T-helper 22 cell (primary cell): Measurements from ENCODE around the gene OMD.
"Not testable (repeated sequence)": the region's sequence is repeated elsewhere in the genome, so short reads cannot be mapped to it uniquely, and the experiment has no call there.

Experiments
- DNase-seq: peaks from one replicate; pipeline ENCODE4 v3.0.0-alpha.2; 2020; ENCODE audit warnings: low read depth

The OMD gene

DNA sequence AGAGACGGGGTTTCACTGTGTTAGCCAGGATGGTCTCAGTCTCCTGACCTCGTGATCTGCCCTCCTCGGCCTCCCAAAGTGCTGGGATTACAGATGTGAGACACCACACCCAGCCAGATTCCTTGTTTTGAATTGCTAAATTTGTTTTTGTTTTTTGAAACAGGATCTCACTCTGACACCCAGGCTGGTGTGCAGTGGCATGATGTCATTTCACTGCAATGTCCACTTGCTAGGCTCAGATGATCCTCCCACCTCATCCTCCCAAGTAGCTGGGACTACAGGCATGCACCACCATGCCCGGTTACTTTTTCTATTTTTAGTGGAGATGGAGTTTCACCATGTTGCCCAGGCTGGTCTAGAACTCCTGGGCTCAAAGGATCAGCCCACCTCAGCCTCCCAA, 13.1 kb downstream of the OMD start:
- not testable (repeated sequence) for DNase-seq

DNA sequence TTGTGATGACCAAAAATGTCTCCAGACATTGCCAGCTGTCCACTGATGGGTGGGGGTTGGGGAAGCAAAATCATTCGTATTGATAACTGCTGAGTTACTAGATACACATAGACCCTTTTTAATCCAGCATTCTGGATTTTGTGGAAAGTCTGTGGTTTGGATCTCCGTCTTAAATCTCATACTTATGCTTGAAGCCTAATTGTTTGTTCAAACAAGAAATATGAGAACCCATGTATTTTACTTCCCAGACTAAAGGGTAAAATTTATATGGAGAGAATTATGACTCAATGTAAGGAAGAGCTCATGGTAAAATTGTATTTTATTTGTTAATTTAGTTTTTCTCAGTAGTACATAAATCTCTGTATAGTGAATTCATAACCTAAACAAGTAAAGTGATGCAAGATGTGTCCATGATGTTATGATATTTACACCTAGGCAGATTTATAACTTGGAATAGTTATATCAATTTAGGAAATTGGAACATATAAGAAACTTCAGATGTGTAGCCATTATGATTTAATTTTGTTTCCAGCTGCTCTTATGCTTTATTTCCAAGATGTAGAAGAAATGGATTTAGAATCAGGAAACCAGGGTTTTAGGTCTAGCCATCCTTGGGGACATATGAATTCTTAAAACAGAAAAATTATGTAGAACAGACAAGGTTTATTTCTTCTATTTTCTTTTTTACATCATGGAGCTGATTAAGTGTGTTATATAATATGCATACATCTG, 15.4 kb downstream of the OMD start:
- DNase-seq, result no peak

DNA sequence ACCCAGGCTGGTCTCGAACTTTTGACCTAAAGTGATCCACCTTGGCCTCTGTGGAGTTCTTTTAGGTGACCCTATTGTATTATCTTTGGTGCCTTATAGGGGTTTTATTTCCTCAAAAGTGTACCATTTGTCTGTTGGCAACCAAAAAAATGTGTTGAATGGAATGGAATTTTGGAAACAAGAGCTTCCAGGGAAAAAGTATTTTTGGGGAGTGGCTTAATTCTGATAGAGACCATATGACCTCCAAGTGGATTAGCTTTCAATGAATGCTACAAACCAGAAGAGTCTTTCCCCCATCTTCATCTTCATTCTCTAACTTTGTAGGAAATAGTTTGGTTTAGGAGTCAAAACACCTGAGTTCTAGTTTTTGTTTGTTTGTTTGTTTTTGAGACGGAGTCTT, 16.5 kb downstream of the OMD start:
- DNase-seq, result no peak

DNA sequence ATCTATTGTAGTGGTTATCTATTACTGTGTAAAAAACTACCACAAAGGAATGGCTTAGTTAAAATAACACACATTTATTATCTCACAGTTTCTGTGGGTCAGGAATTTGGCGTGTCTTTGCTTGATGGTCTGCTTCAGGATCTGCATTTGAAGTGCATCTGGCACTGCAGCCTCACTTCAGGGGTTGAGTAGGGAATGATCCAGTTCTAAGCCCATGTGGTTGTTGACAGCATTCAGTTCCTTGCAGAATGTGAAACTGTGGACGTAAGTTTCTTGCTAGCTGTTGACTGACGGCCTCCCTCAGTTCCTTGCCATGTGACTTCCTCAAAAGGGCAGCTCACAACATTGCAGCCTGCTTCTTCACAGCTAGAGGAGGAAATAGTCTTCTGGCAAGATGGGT, 17.8 kb downstream of the OMD start:
- peak; percentile 0 for DNase-seq

DNA sequence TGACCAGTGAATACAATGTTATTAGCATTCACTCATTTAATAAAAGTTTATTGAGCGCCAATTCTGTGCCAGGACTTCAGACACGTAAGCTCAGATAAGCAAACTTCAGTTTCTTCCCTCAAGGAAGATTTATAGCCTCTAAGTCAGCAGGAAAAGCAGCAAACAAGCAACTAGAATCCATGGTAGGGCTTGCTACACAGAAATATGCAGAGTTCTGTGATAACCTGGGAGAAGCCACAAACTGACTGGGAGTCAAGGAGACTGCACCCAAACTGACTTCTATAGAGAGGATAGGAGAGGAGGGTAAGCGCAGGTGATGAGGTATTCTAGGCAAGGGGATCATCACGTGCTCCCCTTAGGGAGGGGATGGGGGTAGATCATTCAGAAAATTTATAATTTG, 18.5 kb downstream of the OMD start:
- no peak for DNase-seq

DNA sequence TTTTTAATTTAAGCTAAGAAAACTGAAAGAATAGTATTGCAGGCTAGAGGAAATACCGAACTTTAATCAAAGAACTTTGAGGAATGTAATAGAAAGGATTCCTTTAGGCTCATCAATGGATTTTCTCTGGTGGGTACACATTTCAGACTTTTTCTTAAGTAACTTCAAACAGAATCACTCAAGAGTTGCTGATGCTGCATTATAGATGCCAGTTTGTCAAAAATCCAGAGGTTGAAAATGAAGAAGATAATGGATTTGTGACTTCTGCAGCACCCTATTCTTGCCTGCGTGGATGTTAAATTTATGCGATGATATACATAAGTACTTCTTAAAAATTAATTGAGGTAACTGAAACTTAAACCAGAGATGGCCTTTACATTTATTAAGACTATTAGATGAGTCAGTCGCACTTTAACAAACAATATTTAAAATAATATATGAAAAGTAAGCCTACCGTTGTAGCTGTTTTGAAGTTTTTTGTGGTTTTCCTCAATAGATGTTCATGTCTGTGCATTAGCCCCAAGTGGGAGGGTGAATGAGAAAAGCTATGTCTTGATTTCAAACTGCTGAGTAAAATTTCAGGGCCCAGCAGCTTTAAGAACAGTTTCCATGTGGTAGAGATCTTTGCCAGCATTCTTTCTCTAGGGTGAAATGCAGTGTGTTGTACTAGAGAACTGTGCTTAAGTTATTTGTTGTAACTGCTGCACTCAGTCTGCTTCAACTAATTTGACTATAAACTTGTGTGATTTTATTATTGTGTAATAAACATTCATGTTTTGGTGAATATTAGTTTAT, 20.0 kb downstream of the OMD start, which contains the start of gene OGN:
Gene OGN (minus strand): TSS at position 537 of the 795 bp plus-strand sequence. CDS start 1,171 bp downstream, outside the sequence.
- no peak for DNase-seq

DNA sequence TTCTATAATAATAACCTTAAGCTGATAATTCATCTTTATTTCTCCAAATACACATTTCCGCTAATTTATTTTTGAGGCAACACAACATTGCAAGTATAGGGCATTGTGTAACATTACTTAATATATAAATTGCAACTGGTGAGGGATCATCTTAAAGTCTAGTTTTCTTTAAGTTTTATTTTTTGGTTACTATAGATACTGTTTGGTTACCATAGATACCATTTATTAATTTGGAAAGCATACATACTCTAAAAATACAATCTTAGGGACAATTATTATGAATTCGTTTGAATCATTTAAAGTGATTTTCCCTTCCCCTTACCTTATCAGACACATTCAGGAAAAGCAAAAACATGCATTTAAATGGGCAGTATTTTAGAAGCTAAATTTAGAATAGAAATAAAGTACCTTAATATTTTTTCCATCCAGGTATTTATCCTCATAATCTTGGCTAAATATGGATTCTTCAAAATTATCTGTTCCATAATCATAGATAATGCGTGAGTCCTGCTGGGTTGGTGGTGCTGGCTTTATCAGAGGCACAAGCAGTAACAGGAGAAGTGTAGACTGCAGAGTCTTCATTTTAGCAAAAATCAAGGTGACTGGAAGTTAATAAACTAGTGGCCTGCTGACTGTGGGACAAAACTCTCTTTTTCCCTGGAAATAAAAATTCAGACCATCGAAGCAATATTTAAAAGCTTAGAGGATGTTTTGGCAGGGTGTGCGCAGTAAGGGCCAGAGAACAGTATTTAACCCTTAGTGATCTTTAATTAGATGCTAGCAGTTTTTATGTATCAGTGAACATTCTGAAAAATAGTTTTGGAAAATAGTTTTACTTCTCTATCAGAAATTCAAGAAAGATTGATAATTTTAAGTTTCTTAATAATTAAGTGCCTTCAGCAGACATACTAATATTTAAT, 21.2 kb downstream of the OMD start:
- no peak for DNase-seq

DNA sequence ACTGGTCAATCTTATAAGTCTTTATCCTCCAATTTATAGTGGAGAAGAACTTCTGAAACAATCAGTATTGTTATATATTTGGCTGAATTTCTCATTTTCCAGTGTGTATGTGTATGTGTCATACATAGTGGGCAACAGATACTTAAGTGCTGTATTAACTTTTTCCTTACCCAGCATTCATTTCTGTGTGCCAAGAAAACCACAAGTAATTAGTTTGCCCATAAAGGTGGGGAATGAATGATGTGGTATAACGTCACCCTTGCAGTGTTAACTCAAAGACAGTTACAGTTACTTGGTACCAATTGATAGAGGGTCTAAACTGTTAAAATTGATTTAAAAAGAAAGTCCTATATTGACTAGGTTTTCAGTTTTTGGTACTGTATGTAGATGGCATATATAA, 21.9 kb downstream of the OMD start:
- DNase-seq, result no peak

DNA sequence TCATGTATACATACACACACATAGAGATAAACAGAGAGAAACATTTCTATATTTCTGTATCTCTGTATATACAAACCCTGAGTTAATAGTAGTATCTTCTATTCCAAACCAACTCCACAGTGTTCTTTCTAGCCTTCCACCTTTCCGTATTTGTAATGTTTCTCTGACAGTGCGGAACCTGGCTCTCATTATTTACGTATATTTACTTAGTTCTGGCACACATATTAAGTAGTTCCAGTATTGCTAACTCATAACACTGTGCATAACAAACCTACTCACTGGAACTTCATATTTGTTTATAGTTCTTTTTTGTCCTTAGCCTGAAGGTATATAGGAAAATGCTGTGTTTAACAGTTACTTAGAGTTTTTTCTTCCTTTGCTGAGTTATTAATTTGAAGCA, 26.4 kb downstream of the OMD start:
- no peak for DNase-seq

DNA sequence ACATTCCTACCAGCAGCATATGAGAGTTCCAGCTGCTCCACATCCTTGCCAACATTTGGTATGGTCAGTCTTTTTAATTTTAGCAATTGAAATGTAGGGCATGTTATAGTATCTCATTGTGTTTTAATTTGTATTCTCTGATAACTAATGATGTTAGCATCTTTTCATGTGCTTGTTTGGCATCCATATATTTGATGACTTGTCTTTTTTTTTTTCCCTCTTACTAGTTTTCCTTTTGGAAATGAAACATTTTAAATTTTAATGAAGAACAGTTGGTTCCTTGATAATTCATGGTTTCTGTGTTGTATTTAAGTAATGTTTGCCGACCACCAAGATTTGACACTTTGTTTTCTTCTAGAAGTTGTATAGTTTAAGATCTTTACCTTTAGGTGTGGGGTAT, 28.7 kb downstream of the OMD start:
- no peak for DNase-seq

DNA sequence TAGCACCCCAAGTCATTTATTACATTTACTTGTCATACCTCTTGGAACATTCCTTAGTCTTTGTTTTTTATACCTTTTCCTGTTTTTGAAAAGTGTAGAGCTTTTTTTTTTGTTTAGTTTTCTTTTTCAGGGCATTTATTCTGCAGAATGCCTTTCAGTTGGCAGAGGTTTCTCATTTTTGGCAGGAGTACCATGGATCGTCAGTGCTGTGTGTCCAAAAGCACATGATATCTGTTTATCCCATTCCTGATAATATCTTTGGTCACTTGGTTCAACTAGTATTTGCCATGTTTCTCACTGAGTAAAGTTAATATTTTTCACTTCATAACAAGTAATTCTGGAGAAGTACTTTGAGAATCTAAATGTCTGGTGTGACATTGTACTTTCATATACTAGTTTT, 30.6 kb downstream of the OMD start:
- no peak for DNase-seq

DNA sequence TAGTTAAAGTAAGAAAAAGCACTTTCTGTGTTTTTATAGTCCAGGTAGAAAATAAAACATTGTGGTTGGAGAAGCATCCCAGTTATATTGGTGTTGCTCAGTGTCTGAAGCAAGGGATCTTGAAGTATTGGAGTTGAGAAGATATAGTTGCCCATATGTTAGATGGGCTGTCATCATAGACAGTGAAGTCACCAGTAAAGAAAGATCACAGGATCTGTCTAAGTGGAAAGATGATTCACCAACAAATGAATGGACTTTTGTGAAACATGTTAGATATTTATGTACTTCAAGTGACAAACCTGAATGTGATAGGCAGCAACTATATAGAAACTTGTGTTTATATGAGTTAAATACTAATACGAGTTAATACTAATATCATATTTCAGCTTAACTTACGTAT, 31.6 kb downstream of the OMD start:
- no peak for DNase-seq

DNA sequence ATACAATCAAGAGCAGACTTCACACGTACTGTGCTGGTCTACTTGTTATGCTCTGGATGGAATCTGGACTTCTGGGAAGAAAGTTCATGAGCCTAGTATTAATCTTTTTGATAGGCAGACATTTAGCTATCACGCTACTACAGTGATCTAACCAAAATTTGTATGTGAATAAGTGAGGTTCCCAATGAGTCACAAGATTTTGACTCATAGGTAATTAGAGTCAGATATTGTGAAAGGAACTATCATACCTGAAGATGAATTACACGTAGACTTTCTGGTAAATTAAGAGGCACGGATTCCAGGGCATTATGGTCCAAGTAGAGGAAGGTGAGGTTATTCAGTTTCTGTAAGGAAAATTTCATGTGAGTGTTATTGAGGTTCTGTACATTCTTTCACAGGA, 38.3 kb downstream of the OMD start:
- no peak for DNase-seq

DNA sequence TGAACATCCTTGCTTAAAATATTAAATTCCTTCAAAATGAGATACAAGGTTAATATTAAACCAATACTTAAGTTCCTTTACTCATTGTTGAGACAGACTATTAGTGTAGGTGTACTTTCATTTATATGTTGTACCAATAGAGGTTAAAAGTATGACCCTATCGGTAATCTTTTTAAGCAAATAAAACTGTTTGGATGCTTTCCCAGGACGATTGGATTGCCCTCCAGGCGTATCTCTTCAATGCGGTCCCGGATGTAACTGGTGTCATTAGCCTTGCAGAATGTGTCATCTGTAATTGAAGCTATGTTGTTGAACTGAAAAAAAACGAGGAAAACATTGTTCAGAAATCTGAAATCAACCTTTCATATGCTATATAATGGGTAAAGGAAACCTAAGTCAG, 38.8 kb downstream of the OMD start:
- DNase-seq, result no peak

DNA sequence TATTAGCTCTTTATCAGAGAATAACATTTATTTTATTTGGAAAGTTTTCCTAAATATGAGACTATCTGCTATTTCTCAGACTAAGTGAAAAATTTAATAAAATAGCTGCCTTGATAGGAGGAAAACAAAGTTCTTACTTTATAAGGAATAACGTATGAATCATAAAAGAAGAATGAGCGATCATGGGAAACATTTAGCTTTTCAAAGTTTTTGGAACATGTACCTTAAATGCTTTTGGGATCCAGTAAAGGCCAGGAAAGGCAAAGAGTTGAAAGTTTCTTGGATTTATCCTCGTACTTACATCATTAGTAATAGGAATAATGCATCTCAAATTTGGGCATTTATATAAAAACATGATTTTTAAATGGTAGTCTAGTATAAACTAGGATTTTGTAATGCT, 39.3 kb downstream of the OMD start:
- DNase-seq, result no peak

DNA sequence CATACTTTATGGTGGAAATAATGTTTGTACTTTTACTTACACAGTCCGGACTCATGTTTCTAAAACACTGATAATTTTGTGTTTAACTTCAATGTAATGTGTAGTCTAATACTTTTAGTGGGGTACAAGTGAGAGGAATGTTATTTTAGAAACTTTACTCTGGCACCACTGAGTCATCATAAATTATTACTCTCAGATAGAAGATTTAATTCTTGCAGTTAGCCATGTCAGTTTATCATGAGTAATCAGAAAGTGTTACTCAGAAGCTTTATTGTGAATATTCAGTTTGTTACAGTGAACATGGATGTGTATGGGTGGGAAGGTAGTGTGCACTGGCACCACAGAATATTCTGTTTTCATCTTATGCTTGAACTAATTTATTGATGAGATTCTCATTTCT, 39.9 kb downstream of the OMD start:
- DNase-seq, result no peak

DNA sequence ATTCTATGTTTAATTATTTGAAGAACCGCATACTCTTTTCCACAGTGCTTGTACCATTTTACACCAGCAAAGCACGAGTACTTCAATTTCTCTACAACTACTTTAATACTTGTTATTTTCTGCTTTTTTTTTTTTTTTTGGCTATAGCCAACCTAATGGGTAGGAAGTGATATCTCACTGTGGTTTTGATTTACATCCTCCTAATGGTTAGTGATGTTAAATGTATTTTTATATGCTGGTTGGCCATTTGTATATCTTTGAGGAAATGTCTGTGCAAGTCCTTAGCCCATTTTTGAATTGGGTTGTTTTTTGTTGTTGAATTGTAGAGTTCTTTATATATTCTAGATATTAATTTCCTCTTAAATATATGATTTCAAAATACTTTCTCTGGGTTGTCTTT, 42.5 kb downstream of the OMD start:
- no peak for DNase-seq

DNA sequence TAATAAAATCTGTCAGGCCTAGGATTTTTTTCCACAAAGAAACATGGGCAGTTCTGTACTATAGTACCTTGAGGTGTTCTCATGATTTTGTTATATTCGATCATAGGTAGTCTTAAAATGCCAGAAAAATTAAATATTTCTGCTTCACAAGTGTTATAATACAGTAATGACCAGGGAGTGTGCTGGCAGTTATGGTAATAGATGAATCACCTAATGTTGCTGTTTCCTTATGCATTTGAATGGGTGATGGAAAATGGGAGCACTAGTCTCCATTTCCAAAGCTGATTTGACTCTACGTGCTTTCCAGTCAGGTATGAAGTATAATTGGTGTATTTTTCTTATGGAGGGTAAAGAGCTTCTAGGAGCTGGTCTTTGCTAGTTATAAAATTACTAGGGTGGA, 43.7 kb downstream of the OMD start:
- DNase-seq, result no peak

DNA sequence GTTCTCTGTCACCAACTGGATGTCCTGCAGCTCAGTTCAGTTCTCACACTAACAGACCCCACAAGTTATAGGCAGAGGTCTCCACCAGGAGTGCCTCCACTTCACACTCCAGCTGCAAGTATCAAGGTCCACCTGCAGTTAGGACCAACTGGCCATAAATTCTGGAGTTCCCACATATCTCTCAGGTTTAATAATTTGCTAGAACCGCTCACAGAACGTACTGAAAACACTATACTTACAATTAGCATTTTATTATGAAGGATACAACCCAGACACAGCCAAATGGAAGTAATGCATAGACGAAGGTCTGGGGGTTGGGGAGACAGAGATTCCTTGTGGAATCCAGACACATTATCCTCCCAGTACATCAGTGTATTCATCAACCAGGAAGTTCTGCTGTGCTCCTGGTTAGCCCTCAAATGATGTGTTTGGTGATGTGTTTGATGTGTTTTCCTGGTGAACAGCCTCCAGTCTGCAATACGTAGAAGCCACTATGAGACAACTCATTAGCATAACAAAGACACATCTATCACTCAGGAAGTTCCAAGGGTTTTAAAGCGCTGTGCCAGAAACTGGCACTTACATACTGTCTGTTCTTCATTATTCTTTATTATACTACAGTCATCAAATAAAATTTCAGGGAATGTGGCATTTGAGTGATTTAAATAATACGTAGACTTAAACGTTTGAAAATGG, 45.3 kb downstream of the OMD start:
- no peak for DNase-seq

DNA sequence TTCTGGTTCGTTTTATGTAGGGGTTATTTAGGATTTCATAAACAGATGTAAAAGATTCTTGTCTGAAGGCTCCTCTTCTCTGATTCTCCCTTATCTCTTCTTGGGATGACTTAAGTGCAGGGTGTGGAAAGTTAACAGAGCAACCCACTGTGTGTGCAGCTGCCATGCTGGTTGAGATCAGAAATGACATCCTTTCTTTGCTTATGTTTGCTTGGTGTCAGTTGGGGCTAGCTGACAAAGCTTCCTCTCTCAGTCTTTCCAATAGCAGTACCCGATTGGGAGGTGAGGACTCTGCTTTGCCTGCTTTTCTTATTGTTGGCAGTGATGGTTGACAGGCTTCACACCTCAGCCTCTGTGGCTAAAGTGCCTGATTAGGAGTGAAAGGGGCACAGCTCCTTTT, 46.4 kb downstream of the OMD start:
- no peak for DNase-seq

DNA sequence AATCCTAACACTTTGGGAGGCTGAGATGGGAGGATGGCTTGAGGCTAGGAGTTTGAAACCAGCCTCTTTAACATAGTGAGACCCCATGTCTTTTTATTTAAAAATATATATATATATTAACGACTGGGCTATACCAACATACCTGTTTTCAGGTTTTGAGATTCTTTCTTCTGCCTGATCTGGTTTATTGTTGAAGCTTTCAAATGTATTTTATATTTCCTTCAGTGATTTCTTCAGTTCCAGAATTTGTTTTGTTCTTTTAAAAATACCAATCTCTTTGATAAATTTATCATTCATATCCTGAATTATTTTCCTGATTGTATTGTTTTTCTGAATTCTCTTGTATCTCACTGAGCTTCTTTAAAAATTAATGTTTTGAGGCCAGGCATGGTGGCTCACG, 51.1 kb downstream of the OMD start:
- DNase-seq, result no peak

DNA sequence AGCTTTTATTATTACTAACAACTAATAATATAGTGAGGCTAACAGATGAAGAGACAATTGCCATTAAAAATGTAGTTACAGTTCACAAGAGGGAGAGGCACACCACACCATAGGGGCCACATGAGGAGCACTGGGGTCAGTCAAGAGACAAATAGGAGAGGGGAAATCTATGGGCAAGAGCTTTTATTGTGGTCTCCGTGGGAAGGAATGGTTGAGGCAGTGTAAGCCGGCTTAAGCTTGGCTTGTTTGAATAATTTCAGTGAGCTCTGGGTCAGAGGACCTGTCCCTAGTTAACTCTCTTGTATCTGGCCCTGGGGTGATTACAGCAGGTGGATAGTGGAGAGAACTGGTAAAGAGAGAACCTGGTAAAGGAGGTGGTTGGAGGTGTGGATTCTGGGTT, 55.2 kb downstream of the OMD start:
- DNase-seq, result no peak
